Measurements from ENCODE around the gene C16orf86.

The C16orf86 gene

GRCh38 chr16:67653128-67653788 lies 13.4 kb upstream of the C16orf86 start:
- peak in 4 of 56 donors; percentile 16 to 44 (median 26) for DNase-seq

DNA sequence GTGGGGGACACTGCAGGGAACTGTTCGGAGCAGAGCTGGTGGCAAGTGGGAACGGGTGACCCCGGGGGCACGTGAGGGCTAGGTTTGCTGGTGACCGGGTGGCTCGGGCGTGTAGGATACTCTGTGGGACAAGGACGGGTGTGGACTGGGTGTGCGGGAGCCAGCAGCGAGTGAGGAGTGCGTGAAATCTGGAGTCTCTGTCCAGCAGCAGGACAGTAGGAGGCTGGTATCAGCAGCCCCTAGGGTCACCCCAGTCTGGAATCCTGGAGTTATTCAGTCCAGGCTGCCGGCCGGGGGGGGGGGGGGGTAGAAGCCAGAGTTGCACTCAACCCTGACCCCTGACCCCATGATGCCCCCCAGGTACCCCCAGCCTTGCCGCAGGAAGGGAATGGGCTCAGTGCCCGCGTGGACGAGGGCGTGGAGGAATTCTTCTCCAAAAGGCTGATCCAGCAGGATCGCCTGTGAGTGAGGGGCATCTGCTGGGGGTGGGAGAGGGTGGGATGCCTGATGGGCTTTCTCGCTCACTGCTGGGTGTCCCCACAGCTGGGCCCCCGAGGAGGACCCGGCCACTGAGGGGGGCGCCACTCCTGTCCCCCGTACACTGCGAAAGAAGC lies 12.7 kb upstream of the C16orf86 start:
- no peak for DNase-seq

- DNase-seq: no peak
These were observed 12.2 kb upstream of the C16orf86 start for GRCh38 chr16:67654403-67654911.

DNA sequence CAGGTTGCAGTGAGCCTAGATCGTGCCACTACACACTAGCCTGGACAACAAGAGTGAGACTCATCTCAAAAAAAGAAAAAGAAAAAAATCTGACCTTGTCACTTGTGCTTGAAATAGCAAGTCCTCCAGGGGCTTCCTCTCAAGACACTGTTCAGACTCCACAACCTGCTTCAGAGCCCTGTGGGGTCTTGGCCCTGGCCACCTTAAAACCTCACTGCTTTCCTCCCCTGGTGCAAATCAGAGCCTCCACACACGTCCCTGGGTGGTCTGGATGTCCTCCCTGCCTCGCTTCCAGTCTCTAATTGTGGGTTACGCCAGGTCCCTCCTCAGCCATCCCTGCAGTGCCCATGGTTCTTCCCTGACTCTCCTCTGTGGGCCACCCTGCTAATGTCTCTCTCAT lies 11.3 kb upstream of the C16orf86 start:
- DNase-seq: no peak

DNA sequence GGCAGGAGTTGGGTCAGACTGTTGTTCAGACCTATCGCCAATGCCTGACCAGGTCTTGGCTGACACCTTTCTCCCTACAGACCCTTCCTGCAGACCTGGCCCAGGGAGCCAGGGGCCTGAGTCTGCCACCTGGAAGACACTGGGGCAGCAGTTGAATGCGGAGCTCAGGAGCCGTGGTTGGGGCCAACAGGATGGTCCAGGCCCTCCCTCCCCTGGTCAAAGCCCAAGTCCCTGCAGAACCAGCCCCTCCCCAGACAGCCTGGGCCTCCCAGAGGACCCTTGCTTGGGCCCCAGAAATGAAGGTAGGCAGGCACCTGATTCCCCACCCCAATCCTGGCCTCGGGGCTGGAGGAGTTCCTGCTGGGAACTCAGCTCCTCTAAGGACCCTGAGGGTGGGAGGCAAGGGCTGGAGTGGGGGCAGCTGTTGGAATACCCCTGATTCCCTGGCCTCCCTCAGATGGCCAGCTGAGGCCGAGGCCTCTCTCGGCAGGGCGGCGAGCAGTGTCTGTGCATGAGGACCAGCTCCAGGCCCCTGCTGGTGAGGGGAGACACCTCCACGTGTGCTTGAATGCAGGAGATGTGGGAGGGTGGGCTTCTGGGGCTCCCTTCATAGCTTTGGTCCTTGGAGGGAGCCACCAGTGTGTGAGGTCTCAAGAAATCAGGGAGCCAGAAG lies 10.1 kb upstream of the C16orf86 start:
- DNase-seq: no peak

- DNase-seq: no peak
These were observed 9.5 kb upstream of the C16orf86 start for GRCh38 chr16:67657017-67657608.

DNA sequence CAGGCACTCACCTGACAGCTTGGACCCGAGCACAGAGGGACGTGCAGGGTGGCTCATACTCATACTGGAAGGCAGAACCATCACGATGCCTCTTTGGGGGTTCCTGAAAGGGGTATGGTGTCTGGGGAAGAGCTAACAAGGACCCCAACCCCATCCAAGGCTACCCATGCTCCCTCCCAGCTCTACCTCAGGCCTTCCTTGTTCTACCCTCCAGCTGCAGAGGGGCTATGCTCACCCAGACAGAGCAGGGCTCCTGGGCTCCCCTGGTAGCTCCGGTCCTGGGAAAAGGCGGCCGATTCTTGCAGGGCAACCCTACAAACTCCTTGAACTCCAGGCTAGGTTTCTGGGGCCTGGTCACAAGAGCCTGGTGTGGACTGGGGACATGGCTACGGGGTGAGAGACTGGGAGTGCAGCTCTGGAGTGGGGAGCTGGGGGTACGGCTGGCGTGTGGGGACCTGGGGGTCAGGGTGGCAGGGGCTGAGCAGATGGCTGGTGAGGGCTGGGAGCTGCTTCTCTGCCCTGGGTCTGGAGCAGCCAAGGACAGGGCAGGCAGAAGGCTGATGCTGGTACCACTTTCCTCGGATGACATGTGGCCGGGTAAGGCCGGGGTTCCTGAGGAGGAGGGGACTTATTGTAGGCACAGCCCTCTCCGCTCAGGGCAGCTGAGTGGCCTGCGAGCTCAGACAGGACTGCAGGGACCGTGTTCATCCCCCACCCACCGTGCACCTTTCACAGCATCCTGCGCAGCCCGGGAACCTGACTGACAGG lies 8.7 kb upstream of the C16orf86 start:
- DNase-seq: no peak

GRCh38 chr16:67658849-67659674 lies 7.6 kb upstream of the C16orf86 start:
- DNase-seq: no peak

- DNase-seq: peak; percentile 51 to 94 (median 82)
These were observed 6.7 kb upstream of the C16orf86 start, which contains the start of gene ACD for GRCh38 chr16:67659675-67660563. TSS of gene ACD (minus strand) at chr16:67660260. CDS start at chr16:67660220, 40 bp downstream.

DNA sequence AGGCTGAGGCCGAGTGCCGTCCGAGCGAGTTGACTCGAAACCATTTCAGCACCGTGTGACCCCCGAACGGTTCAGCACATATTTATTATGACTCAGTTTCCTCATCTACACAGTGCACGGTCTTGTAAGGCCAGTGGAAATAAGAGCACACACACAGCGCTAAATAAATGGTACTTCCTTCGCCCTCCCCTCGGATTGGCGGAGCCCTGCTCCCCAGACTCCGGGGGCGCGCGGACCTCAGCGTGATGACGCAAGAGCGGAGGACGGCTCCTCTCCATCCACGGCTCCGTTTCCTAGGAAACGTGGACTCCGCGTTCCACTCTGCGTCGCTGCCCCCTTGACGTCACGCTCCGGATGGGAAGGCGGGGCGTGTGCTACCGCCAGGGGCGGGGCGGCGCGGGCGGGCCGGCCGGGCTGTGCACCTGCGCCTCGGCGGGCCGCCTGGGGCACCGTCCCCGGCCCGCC lies 6.0 kb upstream of the C16orf86 start, which contains the start of gene PARD6A:
Gene PARD6A, plus strand, starts transcription at position 397 of the 465 bp plus-strand sequence. CDS start 79 bp downstream, outside the sequence.
- DNase-seq: peak in 55 of 56 donors; percentile 65 to 98 (median 90)

- peak in 7 of 56 donors; percentile 14 to 65 (median 51) for DNase-seq
These were observed 5.4 kb upstream of the C16orf86 start for GRCh38 chr16:67661101-67661761.

- no peak for DNase-seq
These were observed 4.5 kb upstream of the C16orf86 start for GRCh38 chr16:67661886-67662652.

- DNase-seq: no peak
These were observed 4.0 kb upstream of the C16orf86 start for GRCh38 chr16:67662653-67663010.

DNA sequence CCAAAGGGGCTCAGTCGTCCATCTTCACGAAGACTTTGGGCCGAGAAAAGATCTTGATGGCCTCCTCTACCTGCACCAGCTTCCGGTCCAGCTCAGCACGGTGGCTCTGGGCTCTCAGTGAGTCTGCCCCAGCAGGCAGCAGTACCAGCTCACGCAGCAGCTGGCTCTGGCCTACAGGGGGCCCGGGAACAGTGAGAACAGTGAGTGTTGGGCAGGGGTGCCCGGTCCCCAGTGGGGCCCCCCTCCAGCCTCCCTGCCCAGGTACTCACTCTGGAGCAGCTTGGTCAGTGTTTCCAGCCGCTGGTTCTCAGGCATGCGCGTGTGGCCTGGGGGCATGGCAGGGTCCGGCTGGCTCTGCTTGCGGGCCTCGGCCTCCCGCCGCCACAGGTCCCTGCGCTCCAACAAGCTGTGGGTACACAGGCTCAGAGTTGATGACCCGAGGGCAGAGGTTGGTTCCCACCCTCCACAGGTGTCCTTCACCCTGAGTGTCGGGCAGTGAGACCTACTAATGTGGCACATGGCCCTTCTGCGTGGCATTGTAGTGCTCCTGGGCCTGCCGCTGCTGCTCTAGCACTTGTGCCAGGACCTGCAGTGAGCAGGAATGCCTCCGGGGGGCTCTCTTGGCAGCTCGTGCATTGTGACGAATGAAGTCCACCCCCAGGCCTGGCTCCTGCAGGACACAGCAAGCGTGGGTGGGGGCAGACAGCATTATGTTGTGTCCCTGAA lies 3.3 kb upstream of the C16orf86 start:
- DNase-seq: peak in 9 of 56 donors; percentile 3 to 44 (median 20)

GRCh38 chr16:67663877-67664222 lies 2.8 kb upstream of the C16orf86 start:
- no peak for DNase-seq

DNA sequence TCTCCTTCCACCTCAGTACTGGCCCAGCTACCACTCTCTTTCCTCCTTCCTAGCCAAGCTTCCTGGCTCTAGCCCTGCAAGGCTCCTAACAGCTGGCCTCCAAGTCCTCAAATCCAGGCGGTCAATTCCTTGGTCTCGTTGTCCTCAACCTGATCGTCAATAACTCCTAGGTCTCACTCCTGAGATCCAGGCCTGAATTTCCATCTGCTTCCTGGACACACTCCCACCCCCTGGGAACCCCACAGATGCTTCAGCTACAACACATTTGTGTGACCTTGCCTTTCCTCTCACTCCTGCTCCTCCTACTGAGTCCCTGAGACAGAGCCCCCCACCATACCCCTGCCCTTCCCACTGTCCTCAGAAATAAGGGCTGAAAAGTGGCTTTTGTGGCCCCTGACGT lies 2.4 kb upstream of the C16orf86 start:
- no peak for DNase-seq

- DNase-seq: no peak
These were observed 1.7 kb upstream of the C16orf86 start for GRCh38 chr16:67664871-67665270.

Measured in amygdala (tissue), 56 donors.